Bronchial epithelial cell (primary cell): ENCODE measurements around the gene MS4A6E. TPM values are rescaled to one million over a fixed set of nuclear protein-coding genes. Genes with fewer than 3 reads are reported as not detected.

Source experiments
- DNase-seq: peaks from one replicate; pipeline ENCODE4 v3.0.0-alpha.2; 2010; ENCODE audit warnings: low read depth
- FAIRE-seq: peaks from 2 replicates; lab custom pipeline; 2011; peaks lifted over from hg19 to GRCh38; lab: Jason Lieb, UNC
- H3K27me3 ChIP-seq: 2 replicates; pipeline ENCODE4 v1.5.1; 2011; ENCODE audit warnings: low read length; ENCODE audit not compliant: control insufficient read depth, insufficient read depth
- H3K36me3 ChIP-seq: 2 replicates; pipeline ENCODE4 v1.5.1; 2011; ENCODE audit warnings: low read length; ENCODE audit not compliant: control insufficient read depth, insufficient read depth
- H3K4me3 ChIP-seq: 2 replicates; pipeline ENCODE4 v1.5.1; 2011; ENCODE audit warnings: mild to moderate bottlenecking, low read depth, low read length, control low read depth
- CTCF ChIP-seq: IDR thresholded peaks from 2 replicates; pipeline ENCODE4 v1.5.1; 2011; ENCODE audit warnings: mild to moderate bottlenecking, moderate library complexity, low read length, control low read depth, inconsistent platforms; ENCODE audit not compliant: insufficient read depth, severe bottlenecking
- total RNA-seq: library from RNA; depleted of rRNA; stranded (reverse); fragments of >200 nt; gene quantifications from 2 replicates; pipeline ENCODE4 v1.2.1, GENCODE V29; 2014

MS4A6E gene
- total RNA-seq, 1 donor from 2014 or later: not detected

DNA sequence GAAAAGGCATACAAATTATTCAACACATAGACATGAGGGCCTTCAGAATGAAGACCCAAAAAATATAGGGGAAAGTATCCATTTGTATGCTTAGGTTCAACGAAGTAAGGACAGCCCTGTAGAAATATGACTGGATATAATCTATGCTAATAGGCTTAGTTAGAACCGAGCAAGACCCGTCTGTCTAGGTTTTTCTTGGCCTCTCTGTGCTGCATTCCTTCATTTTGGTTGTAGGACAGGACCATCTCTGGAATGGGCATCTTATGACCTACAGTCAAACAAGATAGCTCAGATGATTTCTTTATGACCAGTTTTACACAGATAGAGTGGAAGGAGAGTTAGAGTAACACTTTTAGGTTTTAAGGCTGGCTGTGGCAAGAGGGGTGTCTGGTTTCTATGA is 45.7 kb downstream of the MS4A6E start:
- Histone ChIP-seq H3K4me3 (no peak overlapping the region), H3K36me3 (no peaks in the 10 kb centered on the region), H3K27me3 (no peaks in the 10 kb centered on the region)
- no peak for FAIRE-seq
- no peak for TF ChIP-seq CTCF
- no peak for DNase-seq

DNA sequence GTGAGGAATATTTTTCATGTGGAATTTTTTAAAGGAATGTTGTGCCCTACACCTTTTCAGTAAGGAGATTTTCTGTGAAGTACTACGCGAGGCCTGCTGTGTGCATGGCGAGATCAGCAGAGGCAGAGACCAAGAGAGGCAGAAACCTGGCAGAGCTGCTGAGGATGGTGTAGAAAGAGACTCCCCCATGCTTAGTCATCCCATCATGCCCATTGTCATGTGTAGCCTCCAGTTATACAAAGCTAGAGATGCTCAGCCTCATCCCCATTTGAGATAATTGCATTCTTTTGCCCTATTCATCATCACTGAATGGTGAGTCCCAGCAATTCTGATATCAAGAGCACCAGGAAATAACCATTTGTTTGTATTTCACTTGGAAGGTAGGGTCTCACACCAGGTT is 48.3 kb downstream of the MS4A6E start:
- FAIRE-seq (no peak), DNase-seq (no peak)
- TF ChIP-seq CTCF: no peak
- H3K4me3 ChIP-seq: no peak overlapping the region
- H3K27me3 ChIP-seq: no peaks in the 10 kb centered on the region
- H3K36me3 ChIP-seq: no peaks in the 10 kb centered on the region

- Histone ChIP-seq H3K36me3 (no peaks in the 10 kb centered on the region), H3K27me3 (no peaks in the 10 kb centered on the region), H3K4me3 (no peak overlapping the region)
- FAIRE-seq (no peak), DNase-seq (no peak)
- TF ChIP-seq CTCF: no peak
Measured at GRCh38 chr11:60376601-60377000, 49.5 kb downstream of the MS4A6E start.

GRCh38 chr11:60377401-60378136 is 50.5 kb downstream of the MS4A6E start:
- Histone ChIP-seq H3K4me3 (no peak overlapping the region), H3K27me3 (peaks cover under 1% of the 10 kb centered on the region), H3K36me3 (no peaks in the 10 kb centered on the region)
- no peak for DNase-seq
- TF ChIP-seq CTCF: no peak
- FAIRE-seq: no peak

GRCh38 chr11:60378354-60378753 is 51.3 kb downstream of the MS4A6E start, which contains the start of gene MS4A7:
Gene MS4A7, plus strand, starts transcription at chr11:60378532. Its CDS starts 4,610 bp downstream, at chr11:60383142.
- H3K4me3 ChIP-seq: no peak within 1 kb of the TSS
- no peak for DNase-seq
- TF ChIP-seq CTCF: no peak
- peaks cover 2% of the 10 kb centered on the region for H3K27me3 ChIP-seq
- no peak for FAIRE-seq
- no peaks in the 10 kb centered on the region for H3K36me3 ChIP-seq

GRCh38 chr11:60389279-60389910 is 62.3 kb downstream of the MS4A6E start:
- no peak for TF ChIP-seq CTCF
- no peaks in the 10 kb centered on the region for H3K27me3 ChIP-seq
- FAIRE-seq: no peak

More at GRCh38 chr11:60389279-60389910, 62.3 kb downstream of the MS4A6E start:
- no peak for DNase-seq
- Histone ChIP-seq H3K36me3 (no peaks in the 10 kb centered on the region), H3K4me3 (no peak overlapping the region)
